Activated CD4-positive, alpha-beta T cell treated with anti-CD3 and anti-CD28 coated beads, Interleukin-2, Interleukin-6, amounts not matched to agents 100 ng/mL and 50 ng/mL, durations not matched to agents 16 hours and 8 hours (primary cell): ENCODE data around the gene MYH6.

Experiments
- DNase-seq: peaks from one replicate; pipeline ENCODE4 v3.0.0-alpha.2; 2020

Gene MYH6

DNA sequence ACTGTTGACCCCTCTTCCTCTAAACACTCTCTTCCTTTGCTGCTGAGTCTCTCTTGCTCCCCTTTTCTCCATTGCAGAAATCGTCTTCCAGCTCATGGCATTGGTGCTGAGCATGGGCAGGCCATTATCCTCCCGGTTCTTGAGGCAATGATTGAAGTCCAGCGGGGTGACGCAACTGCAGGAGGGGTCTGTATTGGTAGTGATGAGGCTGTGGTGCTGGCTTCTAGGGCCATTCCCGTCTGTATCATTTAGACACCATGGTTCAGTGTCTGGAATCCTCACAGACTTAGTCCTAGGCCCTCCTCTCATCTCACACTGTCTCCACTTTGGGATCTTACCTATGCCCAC lies 54.7 kb downstream of the MYH6 start:
- no peak for DNase-seq

- peak; percentile 48 for DNase-seq
Observed at GRCh38 chr14:23352506-23353432, 55.3 kb downstream of the MYH6 start, which contains the start of gene SLC22A17. Gene SLC22A17, minus strand, starts transcription at chr14:23352887.

GRCh38 chr14:23351681-23352505 lies 56.2 kb downstream of the MYH6 start:
- DNase-seq = no peak

DNA sequence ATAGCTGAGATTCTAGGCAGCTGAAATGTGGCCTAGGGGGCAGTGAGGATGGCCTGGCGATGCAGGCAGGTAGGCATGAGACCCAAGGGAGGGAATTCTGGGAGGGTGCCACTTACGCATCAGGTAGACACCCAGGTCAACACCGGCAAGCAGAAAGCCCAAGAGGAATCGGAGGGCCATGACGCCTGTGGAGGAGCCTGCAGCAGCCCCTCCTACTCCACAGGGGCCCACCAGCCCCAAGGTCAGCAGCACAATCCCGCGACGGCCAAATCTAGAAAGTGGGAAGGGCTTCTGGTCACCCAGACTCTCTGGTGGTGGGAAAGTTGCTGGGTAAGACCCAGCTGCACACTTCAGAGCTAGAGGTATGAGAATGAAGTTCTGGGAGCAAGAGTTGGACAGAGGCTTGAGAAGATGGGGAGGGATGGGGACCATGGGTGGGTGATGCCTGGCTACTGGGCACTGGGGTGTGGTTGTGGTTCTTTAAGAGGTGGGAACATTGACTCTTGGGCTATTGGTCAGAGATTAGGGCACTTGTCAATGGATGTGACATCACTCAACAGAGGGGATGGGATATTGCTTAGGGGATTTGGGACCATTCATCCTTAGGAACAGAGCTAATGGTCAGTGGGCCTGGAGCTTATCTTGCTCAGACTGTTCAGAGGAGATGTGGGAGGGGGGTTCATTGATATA lies 58.8 kb downstream of the MYH6 start:
- DNase-seq = no peak

- DNase-seq = no peak
Observed at GRCh38 chr14:23348297-23348655, 59.8 kb downstream of the MYH6 start.

- no peak for DNase-seq
Observed at GRCh38 chr14:23347406-23348296, 60.4 kb downstream of the MYH6 start.

DNA sequence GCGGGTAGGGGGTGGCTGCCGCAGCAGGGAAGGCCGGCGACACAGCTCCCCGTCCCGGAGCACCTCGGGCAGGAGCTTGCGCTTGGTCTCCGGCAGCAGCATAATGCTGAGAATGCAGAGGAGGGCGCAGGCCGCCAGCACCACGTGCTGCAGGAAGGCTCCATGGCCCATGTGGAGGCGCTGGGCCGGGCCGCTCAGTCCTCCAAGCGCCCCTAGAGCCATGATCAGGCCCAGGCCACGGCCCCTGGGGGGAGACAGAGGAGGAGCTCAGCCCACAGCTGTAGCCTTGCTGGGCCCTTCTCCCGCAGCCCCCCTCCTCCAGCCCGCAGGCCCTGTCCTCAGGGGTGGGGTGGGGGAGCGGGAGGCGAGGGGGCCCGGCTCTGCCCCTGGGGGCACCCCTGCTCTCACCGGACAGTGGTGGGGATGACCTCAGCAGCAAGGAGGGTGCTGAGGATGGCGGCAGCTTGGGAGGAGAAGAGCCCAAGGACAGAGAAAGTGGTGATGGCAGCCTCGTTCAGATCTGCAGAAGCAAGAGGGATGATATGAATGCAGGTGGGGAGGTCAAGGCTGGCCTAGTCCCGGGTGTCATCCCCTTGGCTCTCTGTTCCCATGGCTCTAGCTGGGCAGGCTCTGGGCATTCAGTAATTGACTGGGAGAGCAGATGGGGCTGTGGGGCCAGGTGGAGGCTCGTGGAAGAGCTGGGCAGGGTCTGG lies 61.2 kb downstream of the MYH6 start:
- DNase-seq = no peak

DNA sequence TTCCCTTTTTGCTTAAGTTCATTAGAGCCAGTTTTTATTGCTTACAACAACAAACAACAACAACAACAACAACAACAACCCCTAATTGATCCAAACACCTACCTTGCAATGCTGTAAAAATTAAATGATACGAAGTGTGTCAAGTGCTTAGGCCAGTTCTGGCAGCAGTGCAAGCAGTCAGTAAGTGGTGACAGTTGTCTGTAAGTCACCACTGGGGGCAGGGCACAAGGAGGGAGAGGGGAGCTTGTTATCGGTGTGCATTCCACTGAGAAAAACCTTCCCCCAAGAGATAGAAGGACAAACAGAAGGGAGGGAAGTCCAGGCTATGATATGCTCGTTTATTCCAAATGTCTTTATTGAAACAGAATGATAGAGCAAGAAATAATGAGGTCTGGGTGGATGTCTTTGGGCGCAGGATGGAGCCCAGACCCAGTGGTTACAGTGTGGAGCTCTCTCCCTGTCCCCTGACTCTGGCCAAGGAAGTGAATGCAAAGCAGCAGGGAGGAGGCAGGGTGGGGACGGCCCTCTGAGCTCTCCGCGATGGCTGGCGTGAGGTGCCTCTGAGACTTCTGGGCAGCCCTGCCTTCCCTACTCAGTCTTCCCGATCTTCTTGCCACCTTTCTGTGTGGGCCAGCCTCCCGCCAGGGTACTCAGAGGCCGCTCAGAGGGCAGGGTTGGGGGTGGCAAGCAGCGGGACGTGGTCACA lies 61.9 kb downstream of the MYH6 start:
- DNase-seq = no peak

DNA sequence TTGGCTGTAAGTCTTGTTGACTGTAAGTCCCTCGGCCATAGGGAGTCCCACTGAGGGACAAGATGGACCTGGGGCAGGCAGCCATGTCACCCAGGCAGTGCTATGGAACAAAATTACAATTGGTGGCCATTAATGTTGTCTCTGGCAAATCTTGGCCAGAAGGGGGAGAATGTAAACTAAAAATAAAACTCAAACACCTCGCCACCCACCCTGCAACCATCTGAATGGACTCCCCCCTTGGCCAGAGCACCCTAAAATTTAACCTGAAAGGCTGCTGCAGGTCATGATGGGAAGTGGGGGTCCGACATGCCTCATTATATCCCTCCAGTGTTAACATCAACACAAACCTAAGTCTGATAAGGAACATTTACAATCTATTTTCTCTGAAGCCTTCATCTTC lies 63.6 kb downstream of the MYH6 start:
- no peak for DNase-seq

- DNase-seq = no peak
Observed at GRCh38 chr14:23339506-23340268, 68.4 kb downstream of the MYH6 start.

DNA sequence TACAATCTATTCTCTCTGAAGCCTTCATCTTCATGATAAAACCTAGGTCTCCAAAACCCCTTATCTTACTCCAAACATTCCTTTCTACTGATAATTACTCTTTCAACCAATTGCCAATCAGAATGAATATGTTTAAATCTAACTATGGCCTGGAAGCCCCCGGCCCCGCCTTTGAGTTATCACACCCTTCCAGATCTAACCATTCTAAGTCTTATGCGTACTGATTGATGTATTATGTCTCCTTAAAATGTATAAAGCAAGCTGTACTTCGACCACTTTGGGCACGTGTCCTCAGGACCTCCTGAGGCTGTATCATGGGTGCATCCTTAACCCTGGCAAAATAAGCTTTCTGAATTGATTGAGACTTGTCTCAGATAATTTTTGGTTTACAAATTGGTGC lies 72.5 kb downstream of the MYH6 start:
- DNase-seq = no peak
